ENCODE results near the gene PROK1.
A peak's percentile ranks its signal among the peaks of the same experiment; 100 is the strongest.
"Not testable (repeated sequence)": the region's sequence is repeated elsewhere in the genome, so short reads cannot be mapped to it uniquely, and the experiment has no call there.

PROK1 gene

GRCh38 chr1:110434946-110435345 is 16.0 kb upstream of the PROK1 start:
- DNase-seq = no peak

- DNase-seq = no peak
These were observed 14.3 kb upstream of the PROK1 start for GRCh38 chr1:110436635-110437034.

GRCh38 chr1:110437645-110438299 is 13.2 kb upstream of the PROK1 start:
- not testable (repeated sequence) for DNase-seq

GRCh38 chr1:110438893-110439292 is 12.1 kb upstream of the PROK1 start:
- DNase-seq = no peak

- not testable (repeated sequence) for DNase-seq
These were observed 11.1 kb upstream of the PROK1 start for GRCh38 chr1:110439873-110440272.

DNA sequence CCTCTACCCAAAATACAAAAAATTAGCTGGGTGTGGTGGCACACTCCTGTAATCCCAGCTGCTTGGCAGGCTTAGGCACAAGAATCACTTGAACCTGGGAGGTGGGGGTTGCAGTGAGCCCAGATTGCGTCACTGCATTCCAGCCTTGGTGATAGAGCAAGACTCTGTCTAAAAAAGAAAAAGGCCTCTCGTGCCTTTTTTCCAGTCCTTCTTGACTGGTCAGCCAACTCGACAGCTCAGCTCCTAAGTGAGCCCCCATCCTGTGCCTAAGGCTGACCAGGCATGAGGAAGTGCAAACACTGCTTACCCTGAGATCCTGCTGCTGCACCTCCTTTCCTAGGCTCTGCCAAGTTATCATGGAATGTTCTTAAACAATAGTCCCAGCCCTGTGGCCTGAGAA is 10.1 kb upstream of the PROK1 start:
- DNase-seq = no peak

DNA sequence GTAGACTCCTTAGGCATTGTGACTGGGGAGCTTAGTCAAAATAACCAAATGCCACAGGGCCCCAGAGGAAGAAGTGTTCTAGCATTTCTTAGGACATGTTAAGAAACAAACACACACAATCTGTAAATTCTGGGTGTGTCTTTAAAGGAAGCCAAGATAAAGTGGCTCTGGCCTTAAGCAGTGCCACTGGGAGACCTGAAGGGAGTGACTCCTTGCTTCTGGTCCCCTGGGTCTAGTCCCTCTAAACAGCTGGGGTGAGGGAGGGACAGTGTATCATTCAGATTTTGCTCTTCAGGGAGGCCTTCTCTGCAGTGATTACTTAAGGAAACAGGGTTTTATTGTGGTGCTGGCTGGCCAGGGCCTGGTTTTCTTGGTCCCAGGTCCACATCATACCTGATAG is 9.1 kb upstream of the PROK1 start:
- no peak for DNase-seq

DNA sequence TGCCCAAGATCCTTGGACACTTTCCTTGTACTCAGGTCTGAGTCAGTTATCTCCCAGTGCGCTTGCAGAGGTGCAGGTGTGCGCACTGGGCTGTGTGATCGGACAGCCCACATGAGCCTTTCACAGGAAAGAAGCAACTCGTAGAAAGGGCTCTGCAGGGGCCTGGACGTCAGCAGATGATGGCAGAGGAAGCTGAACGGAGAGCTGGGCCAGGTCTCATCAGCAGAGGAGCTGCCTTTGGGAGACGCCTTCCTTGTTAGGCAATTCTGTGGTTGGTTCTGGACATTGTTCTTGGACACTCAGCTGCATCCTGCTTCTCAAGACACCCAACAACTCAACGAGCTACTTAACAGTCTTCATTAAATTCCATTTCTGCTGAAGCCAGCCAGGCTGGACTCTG is 7.5 kb upstream of the PROK1 start:
- no peak for DNase-seq

- DNase-seq = no peak
These were observed 6.4 kb upstream of the PROK1 start for GRCh38 chr1:110444561-110444960.

DNA sequence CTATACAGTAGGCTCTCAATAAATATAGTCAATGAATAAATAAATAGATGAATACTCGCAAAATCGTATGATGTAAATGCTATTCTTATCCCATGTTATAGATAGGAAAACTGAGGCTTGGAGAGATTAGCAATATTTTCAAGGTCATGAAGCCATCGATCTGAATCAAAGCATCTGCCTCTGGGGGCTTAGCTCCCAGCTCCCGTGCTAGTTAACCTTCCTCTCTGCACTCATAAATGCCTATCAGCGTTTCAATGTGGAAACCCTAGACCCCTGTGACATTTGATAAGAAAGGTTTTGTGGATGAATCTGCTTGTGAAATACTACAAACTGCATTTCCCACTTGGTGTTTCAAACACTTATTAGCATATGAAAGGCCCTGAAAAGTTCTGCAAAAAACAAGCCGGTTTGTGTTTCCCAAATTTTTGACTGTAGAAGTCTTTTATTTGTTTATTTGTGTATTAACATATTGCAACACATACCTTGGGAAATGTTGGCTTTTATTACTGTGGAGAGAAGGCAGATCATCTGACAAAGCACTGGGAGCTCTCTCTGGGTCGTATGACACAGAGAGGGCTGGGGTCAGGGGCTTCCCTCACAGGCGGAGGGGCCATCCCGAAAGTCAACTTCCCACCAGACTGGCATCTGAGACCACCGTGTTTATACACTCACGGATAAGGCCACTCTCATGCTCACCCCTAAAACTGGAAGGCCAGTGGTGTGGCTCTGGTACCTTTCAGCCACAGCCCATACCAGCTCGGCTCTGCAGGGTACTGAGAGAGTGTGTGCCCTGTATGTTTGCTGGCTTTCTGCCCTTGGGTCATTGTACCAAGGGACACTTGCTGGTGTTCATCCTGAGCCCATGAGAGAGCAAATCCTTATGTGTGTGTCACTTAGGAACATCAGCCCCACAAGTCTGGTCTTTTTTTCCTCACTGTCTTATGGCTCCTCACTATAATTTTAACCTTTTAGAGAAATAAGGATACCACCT is 993 bp upstream of the PROK1 start:
- no peak for DNase-seq

GRCh38 chr1:110452330-110452729 is 1.4 kb downstream of the PROK1 start:
- no peak for DNase-seq

DNA sequence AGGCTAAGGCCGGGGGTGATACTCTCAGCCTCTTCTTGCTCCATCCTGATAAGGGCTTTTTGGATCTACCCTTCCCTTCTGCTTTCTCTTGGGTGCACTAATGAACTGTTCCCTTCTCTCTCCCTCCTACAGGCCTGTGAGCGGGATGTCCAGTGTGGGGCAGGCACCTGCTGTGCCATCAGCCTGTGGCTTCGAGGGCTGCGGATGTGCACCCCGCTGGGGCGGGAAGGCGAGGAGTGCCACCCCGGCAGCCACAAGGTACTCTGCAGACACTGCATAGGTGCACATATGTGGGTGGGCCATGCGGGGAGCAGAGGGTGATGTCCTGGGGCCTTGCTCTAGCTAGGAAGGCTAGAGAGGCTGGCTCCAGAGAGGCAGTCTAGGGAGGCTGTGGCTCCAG is 2.9 kb downstream of the PROK1 start:
- DNase-seq = no peak

GRCh38 chr1:110454328-110454727 is 3.4 kb downstream of the PROK1 start:
- DNase-seq = no peak

DNA sequence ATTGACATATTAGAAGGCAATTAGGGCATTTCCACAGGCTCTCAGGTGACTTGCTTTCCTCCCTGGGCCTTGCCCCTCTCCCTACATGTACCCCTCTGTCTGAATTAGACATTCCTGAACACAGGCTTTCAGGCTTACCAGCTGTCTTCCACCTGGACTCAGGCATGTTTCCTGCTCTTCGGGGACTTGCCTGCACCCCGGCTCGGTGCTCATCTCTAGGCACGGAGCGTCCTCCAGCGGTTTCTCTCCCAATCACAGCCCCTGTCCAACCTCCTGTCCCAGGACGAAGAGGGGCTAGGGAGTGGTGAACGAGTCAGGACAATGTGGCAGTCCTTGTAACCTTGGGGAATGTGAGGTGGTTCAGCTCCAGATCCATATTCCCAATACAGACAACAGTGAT is 4.2 kb downstream of the PROK1 start:
- DNase-seq = no peak

- DNase-seq = no peak
These were observed 6.3 kb downstream of the PROK1 start for GRCh38 chr1:110457206-110457605.

GRCh38 chr1:110460253-110461220 is 9.6 kb downstream of the PROK1 start:
- peak; percentile 80 to 87 for DNase-seq

- DNase-seq = no peak
These were observed 11.1 kb downstream of the PROK1 start for GRCh38 chr1:110462093-110462492.

- no peak for DNase-seq
These were observed 12.0 kb downstream of the PROK1 start for GRCh38 chr1:110462964-110463363.

- DNase-seq = no peak
These were observed 12.8 kb downstream of the PROK1 start for GRCh38 chr1:110463725-110464124.

- DNase-seq = no peak
These were observed 13.4 kb downstream of the PROK1 start for GRCh38 chr1:110464340-110464739.

GRCh38 chr1:110465038-110465813 is 14.3 kb downstream of the PROK1 start:
- DNase-seq = no peak

DNA sequence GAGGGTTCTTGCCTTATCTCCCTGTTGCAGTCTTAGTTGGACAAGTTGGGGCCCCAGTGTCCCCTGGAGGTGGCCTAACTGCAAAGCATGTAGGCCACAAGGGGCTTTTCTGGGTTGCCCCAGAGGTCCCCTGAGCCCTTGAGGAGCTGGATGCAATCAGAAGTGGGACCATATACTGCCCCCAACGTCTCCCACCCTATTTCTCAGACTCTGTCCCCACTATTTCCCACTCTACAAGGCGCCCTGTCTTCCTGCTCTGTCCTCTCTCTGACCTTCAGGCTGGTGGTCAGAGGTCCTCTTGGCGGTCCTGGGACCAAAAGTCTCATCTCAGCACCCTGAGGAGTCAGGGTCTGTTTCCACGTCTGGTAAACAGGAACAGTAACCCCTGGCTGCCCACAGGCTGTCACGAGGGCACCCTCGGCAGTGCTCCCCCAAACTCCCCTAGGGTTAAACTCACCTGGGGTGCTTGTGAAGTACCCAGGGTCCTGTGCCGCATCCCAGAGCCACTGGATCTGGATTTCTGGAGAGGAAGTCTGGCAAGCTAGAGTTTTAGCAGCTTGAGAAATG is 14.9 kb downstream of the PROK1 start:
- DNase-seq = no peak

All from CD4-positive, alpha-beta T cell treated with Interleukin-1 beta for 1 hour (primary cell).